HEK293 (cell line): Measurements from ENCODE around the gene LMNTD2.
A peak's percentile ranks its signal among the peaks of the same experiment; 100 is the strongest.

Experiments used
- ELK4 ChIP-seq: IDR thresholded peaks from 2 replicates; pipeline ENCODE4 v1.6.1; 2011; ENCODE audit warnings: mild to moderate bottlenecking, low read depth, low read length, borderline replicate concordance
- GLIS2 ChIP-seq: fragments of 450-650 bp; formaldehyde crosslinking; IDR thresholded peaks from 2 replicates; pipeline ENCODE4 v1.5.1; 2016; ENCODE audit warnings: missing biosample characterization, missing genetic modification characterization
- KLF16 ChIP-seq: fragments of 450-650 bp; formaldehyde crosslinking; IDR thresholded peaks from 2 replicates; pipeline ENCODE4 v1.5.1; 2017; ENCODE audit warnings: missing biosample characterization, missing genetic modification characterization
- KLF7 ChIP-seq: fragments of 450-650 bp; formaldehyde crosslinking; IDR thresholded peaks from 2 replicates; pipeline ENCODE4 v1.5.1; 2016; ENCODE audit warnings: missing biosample characterization, missing genetic modification characterization, borderline replicate concordance
- KLF9 ChIP-seq: fragments of 450-650 bp; formaldehyde crosslinking; IDR thresholded peaks from 2 replicates; pipeline ENCODE4 v1.5.1; 2016; ENCODE audit warnings: missing biosample characterization, missing genetic modification characterization, low read depth
- OVOL3 ChIP-seq: fragments of 450-650 bp; formaldehyde crosslinking; IDR thresholded peaks from 2 replicates; pipeline ENCODE4 v1.5.1; 2016; ENCODE audit warnings: missing biosample characterization, missing genetic modification characterization
- SP7 ChIP-seq: fragments of 450-650 bp; formaldehyde crosslinking; IDR thresholded peaks from 2 replicates; pipeline ENCODE4 v1.5.1; 2016; ENCODE audit warnings: missing biosample characterization, missing genetic modification characterization
- ZBTB8A ChIP-seq: fragments of 450-650 bp; formaldehyde crosslinking; IDR thresholded peaks from 2 replicates; pipeline ENCODE4 v1.5.1; 2016; ENCODE audit warnings: missing biosample characterization, missing genetic modification characterization
- ZFP37 ChIP-seq: fragments of 450-650 bp; formaldehyde crosslinking; IDR thresholded peaks from 2 replicates; pipeline ENCODE4 v1.5.1; 2016; ENCODE audit warnings: missing biosample characterization, missing genetic modification characterization
- ZNF133 ChIP-seq: fragments of 450-650 bp; formaldehyde crosslinking; IDR thresholded peaks from 2 replicates; pipeline ENCODE4 v1.5.1; 2016; ENCODE audit warnings: missing biosample characterization, missing genetic modification characterization
- ZNF16 ChIP-seq: fragments of 450-650 bp; formaldehyde crosslinking; IDR thresholded peaks from 2 replicates; pipeline ENCODE4 v1.5.1; 2016; ENCODE audit warnings: low read depth, missing biosample characterization, missing genetic modification characterization
- ZNF174 ChIP-seq: fragments of 450-650 bp; formaldehyde crosslinking; IDR thresholded peaks from 2 replicates; pipeline ENCODE4 v1.5.0; 2017; ENCODE audit warnings: missing biosample characterization, mild to moderate bottlenecking, missing genetic modification characterization
- ZNF292 ChIP-seq: fragments of 450-650 bp; formaldehyde crosslinking; IDR thresholded peaks from 2 replicates; pipeline ENCODE4 v1.5.1; 2016; ENCODE audit warnings: low read depth, missing biosample characterization, missing genetic modification characterization, borderline replicate concordance
- ZNF48 ChIP-seq: fragments of 450-650 bp; formaldehyde crosslinking; IDR thresholded peaks from 2 replicates; pipeline ENCODE4 v1.5.1; 2016; ENCODE audit warnings: missing biosample characterization, missing genetic modification characterization
- ZNF501 ChIP-seq: fragments of 450-650 bp; formaldehyde crosslinking; IDR thresholded peaks from 2 replicates; pipeline ENCODE4 v1.5.1; 2016; ENCODE audit warnings: missing biosample characterization, missing genetic modification characterization
- ZNF548 ChIP-seq: fragments of 450-650 bp; formaldehyde crosslinking; IDR thresholded peaks from 2 replicates; pipeline ENCODE4 v1.5.1; 2016; ENCODE audit warnings: missing biosample characterization, missing genetic modification characterization
- ZNF555 ChIP-seq: fragments of 450-650 bp; formaldehyde crosslinking; conservative IDR thresholded peaks from 2 replicates; pipeline ENCODE4 v1.5.1; 2017; ENCODE audit warnings: missing biosample characterization, mild to moderate bottlenecking, missing genetic modification characterization, inconsistent platforms
- ZNF560 ChIP-seq: fragments of 450-650 bp; formaldehyde crosslinking; IDR thresholded peaks from 2 replicates; pipeline ENCODE4 v1.5.1; 2017; ENCODE audit warnings: missing biosample characterization, missing genetic modification characterization, borderline replicate concordance
- ZNF610 ChIP-seq: fragments of 450-650 bp; formaldehyde crosslinking; IDR thresholded peaks from 2 replicates; pipeline ENCODE4 v1.5.1; 2016; ENCODE audit warnings: missing biosample characterization, missing genetic modification characterization, borderline replicate concordance
- ZNF623 ChIP-seq: fragments of 450-650 bp; formaldehyde crosslinking; IDR thresholded peaks from 2 replicates; pipeline ENCODE4 v1.5.1; 2016; ENCODE audit warnings: missing biosample characterization, missing genetic modification characterization
- ZNF639 ChIP-seq: fragments of 450-650 bp; formaldehyde crosslinking; IDR thresholded peaks from 2 replicates; pipeline ENCODE4 v1.5.1; 2016; ENCODE audit warnings: missing biosample characterization, missing genetic modification characterization
- ZNF701 ChIP-seq: fragments of 450-650 bp; formaldehyde crosslinking; IDR thresholded peaks from 2 replicates; pipeline ENCODE4 v1.5.1; 2016; ENCODE audit warnings: missing biosample characterization, missing genetic modification characterization
- ZNF704 ChIP-seq: fragments of 450-650 bp; formaldehyde crosslinking; IDR thresholded peaks from 2 replicates; pipeline ENCODE4 v1.5.1; 2016; ENCODE audit warnings: missing biosample characterization, missing genetic modification characterization
- ZNF707 ChIP-seq: fragments of 450-650 bp; formaldehyde crosslinking; IDR thresholded peaks from 2 replicates; pipeline ENCODE4 v1.5.1; 2016; ENCODE audit warnings: missing biosample characterization, missing genetic modification characterization
- ZNF76 ChIP-seq: fragments of 450-650 bp; formaldehyde crosslinking; IDR thresholded peaks from 2 replicates; pipeline ENCODE4; 2016; ENCODE audit warnings: low read depth, missing biosample characterization, missing genetic modification characterization, borderline replicate concordance
- ZNF785 ChIP-seq: fragments of 450-650 bp; formaldehyde crosslinking; IDR thresholded peaks from 2 replicates; pipeline ENCODE4 v1.5.1; 2016; ENCODE audit warnings: missing biosample characterization, missing genetic modification characterization
- ZNF791 ChIP-seq: fragments of 450-650 bp; formaldehyde crosslinking; IDR thresholded peaks from 2 replicates; pipeline ENCODE4 v1.5.1; 2016; ENCODE audit warnings: missing biosample characterization, missing genetic modification characterization
- ZNF830 ChIP-seq: fragments of 450-650 bp; IDR thresholded peaks from 2 replicates; pipeline ENCODE4 v1.5.0; 2018; ENCODE audit warnings: missing biosample characterization, missing genetic modification characterization, low read depth, mild to moderate bottlenecking, moderate library complexity
- ZSCAN30 ChIP-seq: fragments of 450-650 bp; IDR thresholded peaks from 2 replicates; pipeline ENCODE4 v1.5.1; 2018; ENCODE audit warnings: missing biosample characterization, mild to moderate bottlenecking, missing genetic modification characterization, moderate library complexity
- ZXDB ChIP-seq: fragments of 450-650 bp; formaldehyde crosslinking; IDR thresholded peaks from 2 replicates; pipeline ENCODE4 v1.5.1; 2016; ENCODE audit warnings: missing biosample characterization, missing genetic modification characterization
- TF ChIP-seq, protein P1 (sequence below): fragments of 450-650 bp; formaldehyde crosslinking; IDR thresholded peaks from 2 replicates; pipeline ENCODE4 v1.5.1; 2016; ENCODE audit warnings: missing biosample characterization, missing genetic modification characterization, borderline replicate concordance
- TF ChIP-seq, protein P2 (sequence below): fragments of 450-650 bp; formaldehyde crosslinking; IDR thresholded peaks from 2 replicates; pipeline ENCODE4 v1.5.0; 2017; ENCODE audit warnings: missing biosample characterization, missing genetic modification characterization, borderline replicate concordance

The LMNTD2 gene

GRCh38 chr11:575996-576768 lies 15.6 kb upstream of the LMNTD2 start, which contains the start of gene PHRF1 (continued):
- TF ChIP-seq ZXDB (tag by site-specific recombination) (peak; percentile 76), ZNF610 (no peak), ZNF707 (tag by site-specific recombination) (no peak), ZNF133 (tag by site-specific recombination) (no peak), ZNF830 (no peak), KLF9 (tag by site-specific recombination) (peak; percentile 55; the same call in 1 of the 2 replicates), ZNF623 (tag by site-specific recombination) (0 out of 2 replicates have a peak, but pooled peaks have one; percentile 13), ZNF555 (tag by site-specific recombination) (no peak), ZNF548 (no peak), ELK4 (peak; percentile 58; the same call in 1 of the 2 replicates), ZNF292 (tag by site-specific recombination) (no peak), ZNF560 (no peak), ZNF704 (tag by site-specific recombination) (no peak), GLIS2 (tag by site-specific recombination) (no peak; the same call in 1 of the 2 replicates), ZNF791 (tag by site-specific recombination) (no peak), KLF7 (tag by site-specific recombination) (peak; percentile 43; the same call in 1 of the 2 replicates), ZSCAN30 (tag by site-specific recombination) (peak; percentile 46; the same call in 1 of the 2 replicates), ZNF48 (no peak), OVOL3 (no peak), ZFP37 (no peak), SP7 (tag by site-specific recombination) (peak; percentile 74), ZBTB8A (tag by site-specific recombination) (peak; percentile 41; the same call in 1 of the 2 replicates), ZNF639 (tag by site-specific recombination) (peak; percentile 88), KLF16 (tag by site-specific recombination) (peak; percentile 89), ZNF701 (no peak), ZNF785 (tag by site-specific recombination) (no peak), ZNF501 (tag by site-specific recombination) (peak; percentile 81; the same call in 1 of the 2 replicates), ZNF16 (tag by site-specific recombination) (no peak), ZNF76 (no peak; the same call in 1 of the 2 replicates), ZNF174 (tag by site-specific recombination) (no peak)
- TF ChIP-seq, protein P1, sequence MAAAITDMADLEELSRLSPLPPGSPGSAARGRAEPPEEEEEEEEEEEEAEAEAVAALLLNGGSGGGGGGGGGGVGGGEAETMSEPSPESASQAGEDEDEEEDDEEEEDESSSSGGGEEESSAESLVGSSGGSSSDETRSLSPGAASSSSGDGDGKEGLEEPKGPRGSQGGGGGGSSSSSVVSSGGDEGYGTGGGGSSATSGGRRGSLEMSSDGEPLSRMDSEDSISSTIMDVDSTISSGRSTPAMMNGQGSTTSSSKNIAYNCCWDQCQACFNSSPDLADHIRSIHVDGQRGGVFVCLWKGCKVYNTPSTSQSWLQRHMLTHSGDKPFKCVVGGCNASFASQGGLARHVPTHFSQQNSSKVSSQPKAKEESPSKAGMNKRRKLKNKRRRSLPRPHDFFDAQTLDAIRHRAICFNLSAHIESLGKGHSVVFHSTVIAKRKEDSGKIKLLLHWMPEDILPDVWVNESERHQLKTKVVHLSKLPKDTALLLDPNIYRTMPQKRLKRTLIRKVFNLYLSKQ (tag by site-specific recombination), result no peak
- TF ChIP-seq, protein P2, sequence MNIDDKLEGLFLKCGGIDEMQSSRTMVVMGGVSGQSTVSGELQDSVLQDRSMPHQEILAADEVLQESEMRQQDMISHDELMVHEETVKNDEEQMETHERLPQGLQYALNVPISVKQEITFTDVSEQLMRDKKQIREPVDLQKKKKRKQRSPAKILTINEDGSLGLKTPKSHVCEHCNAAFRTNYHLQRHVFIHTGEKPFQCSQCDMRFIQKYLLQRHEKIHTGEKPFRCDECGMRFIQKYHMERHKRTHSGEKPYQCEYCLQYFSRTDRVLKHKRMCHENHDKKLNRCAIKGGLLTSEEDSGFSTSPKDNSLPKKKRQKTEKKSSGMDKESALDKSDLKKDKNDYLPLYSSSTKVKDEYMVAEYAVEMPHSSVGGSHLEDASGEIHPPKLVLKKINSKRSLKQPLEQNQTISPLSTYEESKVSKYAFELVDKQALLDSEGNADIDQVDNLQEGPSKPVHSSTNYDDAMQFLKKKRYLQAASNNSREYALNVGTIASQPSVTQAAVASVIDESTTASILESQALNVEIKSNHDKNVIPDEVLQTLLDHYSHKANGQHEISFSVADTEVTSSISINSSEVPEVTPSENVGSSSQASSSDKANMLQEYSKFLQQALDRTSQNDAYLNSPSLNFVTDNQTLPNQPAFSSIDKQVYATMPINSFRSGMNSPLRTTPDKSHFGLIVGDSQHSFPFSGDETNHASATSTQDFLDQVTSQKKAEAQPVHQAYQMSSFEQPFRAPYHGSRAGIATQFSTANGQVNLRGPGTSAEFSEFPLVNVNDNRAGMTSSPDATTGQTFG, result no peak
